Nucleus accumbens (tissue), 56 donors: ENCODE measurements around the gene ADGRA1.

Experiments
- DNase-seq, 56 donors: peaks; one replicate each; lab custom pipeline; 2025; lab: John Stamatoyannopoulos, UW

ADGRA1 gene

GRCh38 chr10:133159611-133159949 lies 71.9 kb downstream of the ADGRA1 start:
- no peak for DNase-seq

GRCh38 chr10:133159950-133160825 lies 72.5 kb downstream of the ADGRA1 start, which contains the start of gene KNDC1:
Gene KNDC1, plus strand, starts transcription at chr10:133160219. Its CDS starts 249 bp downstream, at chr10:133160468.
- peak in 4 of 56 donors; percentile 28 to 59 (median 52) for DNase-seq

- no peak for DNase-seq
Observed at GRCh38 chr10:133160826-133161471, 73.2 kb downstream of the ADGRA1 start.

- no peak for DNase-seq
Observed at GRCh38 chr10:133161486-133162109, 73.9 kb downstream of the ADGRA1 start.

- peak in 34 of 56 donors; percentile 16 to 81 (median 54) for DNase-seq
Observed at GRCh38 chr10:133162178-133162909, 74.6 kb downstream of the ADGRA1 start.

GRCh38 chr10:133162910-133163856 lies 75.5 kb downstream of the ADGRA1 start:
- peak in 6 of 56 donors; percentile 29 to 44 (median 34) for DNase-seq

- DNase-seq: peak in 5 of 56 donors; percentile 27 to 43 (median 38)
Observed at GRCh38 chr10:133163889-133164815, 76.4 kb downstream of the ADGRA1 start.

GRCh38 chr10:133164816-133165555 lies 77.3 kb downstream of the ADGRA1 start:
- DNase-seq: no peak

GRCh38 chr10:133165556-133166503 lies 78.1 kb downstream of the ADGRA1 start:
- DNase-seq: no peak

- no peak for DNase-seq
Observed at GRCh38 chr10:133166504-133166827, 78.7 kb downstream of the ADGRA1 start.

GRCh38 chr10:133166828-133167692 lies 79.3 kb downstream of the ADGRA1 start:
- peak in 32 of 56 donors; percentile 17 to 88 (median 58) for DNase-seq

GRCh38 chr10:133167693-133168616 lies 80.2 kb downstream of the ADGRA1 start:
- no peak for DNase-seq

GRCh38 chr10:133168617-133169031 lies 80.9 kb downstream of the ADGRA1 start:
- no peak for DNase-seq

GRCh38 chr10:133169173-133169947 lies 81.6 kb downstream of the ADGRA1 start:
- DNase-seq: no peak
